Raji (cell line): Measurements from ENCODE around the gene FBXL15.

Experiments
- POLR2A ChIP-seq: IDR thresholded peaks from 2 replicates; pipeline ENCODE4 v1.6.1; 2011; ENCODE audit warnings: low read depth, low read length, control low read depth; ENCODE audit not compliant: insufficient read depth

Gene FBXL15

GRCh38 chr10:102413806-102414561 lies 6.7 kb upstream of the FBXL15 start:
- TF ChIP-seq POLR2A, result no peak

GRCh38 chr10:102414749-102415148 lies 5.9 kb upstream of the FBXL15 start:
- TF ChIP-seq POLR2A, result no peak

- TF ChIP-seq POLR2A, result no peak
Measured at GRCh38 chr10:102416283-102416682, 4.4 kb upstream of the FBXL15 start.

GRCh38 chr10:102416695-102417094 lies 3.9 kb upstream of the FBXL15 start:
- no peak for TF ChIP-seq POLR2A

GRCh38 chr10:102418622-102419268 lies 1.9 kb upstream of the FBXL15 start, which contains the start of gene PSD:
TSS of gene PSD (minus strand) at chr10:102418785. CDS start at chr10:102417038, 1,747 bp downstream.
- TF ChIP-seq POLR2A, result no peak

GRCh38 chr10:102419269-102420180 lies 1.1 kb upstream of the FBXL15 start:
- TF ChIP-seq POLR2A, result no peak

- TF ChIP-seq POLR2A, result no peak
Measured at GRCh38 chr10:102420181-102420713, 389 bp upstream of the FBXL15 start.

GRCh38 chr10:102421507-102421756 lies 796 bp downstream of the FBXL15 start:
- no peak for TF ChIP-seq POLR2A

GRCh38 chr10:102421757-102422512 lies 1.3 kb downstream of the FBXL15 start:
- TF ChIP-seq POLR2A, result no peak

GRCh38 chr10:102422545-102423129 lies 2.0 kb downstream of the FBXL15 start:
- TF ChIP-seq POLR2A, result no peak

- TF ChIP-seq POLR2A, result no peak
Measured at GRCh38 chr10:102423372-102423968, 2.8 kb downstream of the FBXL15 start.

- no peak for TF ChIP-seq POLR2A
Measured at GRCh38 chr10:102424145-102424544, 3.5 kb downstream of the FBXL15 start.

- TF ChIP-seq POLR2A, result no peak
Measured at GRCh38 chr10:102424916-102425315, 4.3 kb downstream of the FBXL15 start.

- no peak for TF ChIP-seq POLR2A
Measured at GRCh38 chr10:102425444-102425843, 4.8 kb downstream of the FBXL15 start.

- TF ChIP-seq POLR2A, result no peak
Measured at GRCh38 chr10:102426803-102427287, 6.2 kb downstream of the FBXL15 start.
